Right renal pelvis (tissue), 4 donors: ENCODE measurements around the gene SEMA5B. TPM values are rescaled to one million over a fixed set of nuclear protein-coding genes. Genes with fewer than 3 reads are reported as not detected.

Source experiments
- DNase-seq, 4 donors: peaks; one replicate each; pipeline ENCODE4 v3.0.0-alpha.2; 2013; ENCODE audit warnings: low read depth in 4 of 4, low spot score in 3 of 4, missing footprints in 1 of 4
- polyA plus RNA-seq, 4 donors: library from polyadenylated mRNA; unstranded; fragments of 120-200 nt; gene quantifications; one replicate each; pipeline ENCODE4 v1.2.1, GENCODE V29; 2013; ENCODE audit not compliant: insufficient read length in 4 of 4

The SEMA5B gene
- polyA plus RNA-seq, 4 donors = 22.3 to 28.5 (median 26.4) TPM

DNA sequence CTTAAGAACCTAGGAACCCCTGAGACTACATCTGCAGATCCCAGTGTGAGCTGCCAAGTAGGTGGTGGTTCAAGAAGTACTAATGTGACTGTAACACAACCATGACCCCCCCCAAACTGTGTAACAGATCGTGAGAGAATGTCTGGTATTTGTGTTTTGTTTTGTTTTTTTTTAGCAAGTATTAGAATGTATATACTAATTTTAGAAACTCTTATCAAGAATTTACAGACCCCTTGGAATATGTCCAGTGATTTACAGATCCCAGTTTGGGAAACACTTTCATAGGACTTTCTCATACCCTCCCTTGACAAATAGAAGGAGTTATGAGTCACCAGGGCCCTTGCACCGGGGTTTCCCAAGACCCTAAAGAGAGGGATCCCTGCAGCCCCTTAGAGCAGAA is 79.8 kb downstream of the SEMA5B start:
- DNase-seq = peak in 1 of 4 donors; percentile 36

DNA sequence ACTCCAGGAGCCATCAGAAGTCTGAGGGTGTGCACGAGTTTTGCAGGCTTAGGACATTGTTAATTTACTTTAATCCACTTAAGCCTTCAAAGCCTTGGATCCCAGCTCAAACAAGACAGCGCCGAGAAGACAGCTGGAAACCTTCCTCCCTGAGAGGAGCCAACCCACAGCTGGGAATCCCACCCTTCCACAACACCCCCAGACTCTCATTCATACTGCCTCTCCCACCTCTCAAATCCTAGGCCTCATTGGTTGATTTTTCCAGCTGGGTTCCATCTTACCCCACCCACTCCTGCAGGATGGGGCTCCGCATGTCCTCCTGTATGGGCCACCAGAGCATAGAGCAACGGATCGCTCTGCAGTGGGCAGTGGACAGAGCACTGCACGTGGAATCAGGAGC is 80.4 kb downstream of the SEMA5B start:
- DNase-seq = peak in 1 of 4 donors; percentile 51

DNA sequence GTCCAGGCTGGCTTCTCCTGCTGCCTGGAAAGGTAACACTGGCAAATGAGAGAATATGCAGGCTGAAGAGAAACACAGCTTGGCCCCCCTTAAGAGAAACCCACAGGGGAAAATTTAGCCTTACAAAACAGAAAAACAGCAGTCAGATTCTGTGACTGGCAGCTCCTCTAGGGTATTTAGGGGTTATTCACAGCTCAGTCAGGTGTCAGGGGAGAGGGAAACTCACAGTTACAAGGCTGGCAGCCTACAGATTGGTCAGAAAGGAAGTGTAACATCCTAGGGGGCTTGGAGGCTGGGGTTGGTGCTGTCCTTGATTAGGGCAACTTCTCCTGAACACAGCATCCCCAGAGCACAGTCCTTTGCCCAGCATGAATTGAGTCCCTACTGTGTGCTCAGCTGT is 81.4 kb downstream of the SEMA5B start:
- no peak for DNase-seq

DNA sequence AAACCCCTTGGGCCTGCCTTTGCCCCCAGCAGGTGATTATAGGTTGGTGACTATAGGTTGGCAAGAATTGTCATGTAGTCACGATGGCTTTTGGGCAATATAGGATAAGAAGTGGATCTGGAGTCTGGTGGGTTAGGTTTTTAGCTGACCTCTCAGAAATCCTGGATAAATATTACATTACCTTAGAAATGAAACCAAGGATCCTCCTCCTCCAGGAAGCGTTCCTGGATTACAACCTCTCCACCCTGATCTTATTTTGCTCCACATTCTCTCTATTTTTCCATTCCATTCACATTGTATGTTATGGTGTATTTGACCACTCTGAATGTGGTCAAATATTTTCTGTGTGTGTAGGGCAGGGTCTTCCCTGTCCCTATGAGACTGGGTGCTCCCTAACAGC is 82.3 kb downstream of the SEMA5B start:
- DNase-seq = no peak

DNA sequence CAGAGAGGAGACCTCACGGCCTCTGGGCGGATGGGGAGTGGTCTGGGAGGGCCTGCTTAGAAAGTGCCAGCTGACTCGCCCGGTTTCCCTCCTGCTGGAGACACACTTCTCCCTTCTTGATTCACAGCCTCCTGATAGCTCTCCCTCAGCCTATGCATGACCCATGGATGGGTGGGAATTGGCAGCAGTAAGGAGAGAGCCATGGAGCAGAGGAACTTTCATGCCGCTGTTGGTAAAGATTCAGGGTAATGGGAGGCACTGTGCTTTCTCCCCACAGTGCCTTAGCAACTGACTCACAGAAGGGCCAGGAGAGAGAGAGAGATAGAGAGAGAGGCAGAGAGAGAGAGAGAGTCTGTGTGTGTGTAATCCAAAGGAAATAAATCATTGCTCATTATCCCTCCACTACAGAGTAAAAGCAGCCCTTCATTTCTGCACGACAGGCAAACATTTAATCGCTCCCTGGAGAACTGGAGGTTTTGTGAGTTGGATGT is 82.8 kb downstream of the SEMA5B start:
- DNase-seq = no peak

DNA sequence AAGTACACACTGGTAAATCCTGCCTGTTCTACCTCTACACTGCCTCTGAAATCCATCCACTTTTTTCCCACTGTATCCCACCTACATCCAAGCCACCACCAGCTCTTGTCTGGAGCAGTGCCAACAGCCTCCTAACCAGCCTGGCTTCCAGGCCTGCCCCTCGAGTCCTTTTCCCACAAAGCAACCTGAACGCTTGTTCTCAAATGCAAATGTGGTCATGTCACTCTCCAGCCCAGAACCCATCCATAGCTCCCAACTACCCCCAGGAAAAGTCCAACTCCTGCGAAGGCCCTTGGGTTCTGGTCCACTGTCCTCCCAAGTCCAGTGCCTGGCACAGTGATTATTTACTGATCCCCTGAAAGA is 83.8 kb downstream of the SEMA5B start:
- no peak for DNase-seq

DNA sequence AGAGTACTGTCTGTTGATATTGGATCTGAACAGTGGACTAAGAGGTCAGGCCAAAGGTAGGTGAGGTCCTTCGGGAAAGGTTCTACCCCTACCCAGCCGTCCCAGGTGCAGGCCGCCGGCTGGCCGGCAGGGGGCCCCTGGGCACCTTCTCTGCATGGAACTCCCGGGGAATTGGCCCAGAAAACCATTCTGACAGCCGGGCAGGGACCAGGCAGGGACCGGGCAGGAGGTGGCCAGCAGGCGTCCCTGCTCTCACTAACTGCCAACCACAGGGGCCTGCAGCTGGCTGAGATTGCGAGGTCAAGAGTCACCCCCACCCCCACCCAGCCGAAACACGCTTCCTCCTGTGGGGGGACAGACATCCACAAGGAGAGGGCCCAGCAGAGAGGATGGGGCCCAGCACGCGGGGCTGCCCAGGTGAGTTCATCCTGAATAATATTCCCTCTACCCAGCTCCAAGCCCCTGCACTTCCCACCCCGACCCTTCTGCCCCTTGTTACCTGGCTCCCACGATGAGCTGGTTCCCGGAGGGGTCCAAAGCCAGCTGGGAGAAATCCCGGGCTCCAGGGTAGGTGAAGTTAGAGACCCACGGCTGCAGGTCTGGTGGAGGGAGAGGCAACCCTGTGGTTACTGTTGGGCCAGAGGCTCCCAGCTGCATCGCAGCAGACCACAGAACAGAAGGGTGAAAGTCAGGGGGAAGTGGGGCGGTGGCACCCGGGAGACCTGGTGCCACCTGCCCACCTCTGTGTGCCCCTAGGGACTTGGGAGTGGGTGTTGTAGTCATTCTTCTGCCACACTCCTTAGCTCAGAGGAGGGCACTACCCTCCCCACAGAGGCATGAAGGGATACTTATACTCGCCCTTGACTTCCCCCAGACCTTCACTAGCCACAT is 84.4 kb downstream of the SEMA5B start:
- DNase-seq = peak in 1 of 4 donors; percentile 57

DNA sequence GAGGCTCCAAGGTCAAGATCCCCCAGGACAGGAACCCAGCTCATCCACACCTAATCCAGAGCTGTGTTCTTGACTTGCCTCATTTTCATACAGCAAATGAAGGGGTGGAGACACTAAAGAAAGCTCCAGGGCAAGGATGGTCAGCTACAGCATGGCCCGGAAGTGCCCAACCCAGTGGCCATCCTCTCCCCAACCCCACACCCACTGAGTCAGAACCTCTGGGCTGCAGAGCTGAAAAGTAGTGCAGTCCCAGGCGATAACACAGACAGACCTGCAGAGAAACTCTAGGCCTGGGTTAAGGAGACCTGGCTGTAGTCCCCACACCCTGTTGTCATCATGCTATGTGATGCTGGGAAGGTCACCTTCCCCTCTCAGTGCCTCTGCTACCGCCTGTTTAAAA is 85.3 kb downstream of the SEMA5B start:
- no peak for DNase-seq

DNA sequence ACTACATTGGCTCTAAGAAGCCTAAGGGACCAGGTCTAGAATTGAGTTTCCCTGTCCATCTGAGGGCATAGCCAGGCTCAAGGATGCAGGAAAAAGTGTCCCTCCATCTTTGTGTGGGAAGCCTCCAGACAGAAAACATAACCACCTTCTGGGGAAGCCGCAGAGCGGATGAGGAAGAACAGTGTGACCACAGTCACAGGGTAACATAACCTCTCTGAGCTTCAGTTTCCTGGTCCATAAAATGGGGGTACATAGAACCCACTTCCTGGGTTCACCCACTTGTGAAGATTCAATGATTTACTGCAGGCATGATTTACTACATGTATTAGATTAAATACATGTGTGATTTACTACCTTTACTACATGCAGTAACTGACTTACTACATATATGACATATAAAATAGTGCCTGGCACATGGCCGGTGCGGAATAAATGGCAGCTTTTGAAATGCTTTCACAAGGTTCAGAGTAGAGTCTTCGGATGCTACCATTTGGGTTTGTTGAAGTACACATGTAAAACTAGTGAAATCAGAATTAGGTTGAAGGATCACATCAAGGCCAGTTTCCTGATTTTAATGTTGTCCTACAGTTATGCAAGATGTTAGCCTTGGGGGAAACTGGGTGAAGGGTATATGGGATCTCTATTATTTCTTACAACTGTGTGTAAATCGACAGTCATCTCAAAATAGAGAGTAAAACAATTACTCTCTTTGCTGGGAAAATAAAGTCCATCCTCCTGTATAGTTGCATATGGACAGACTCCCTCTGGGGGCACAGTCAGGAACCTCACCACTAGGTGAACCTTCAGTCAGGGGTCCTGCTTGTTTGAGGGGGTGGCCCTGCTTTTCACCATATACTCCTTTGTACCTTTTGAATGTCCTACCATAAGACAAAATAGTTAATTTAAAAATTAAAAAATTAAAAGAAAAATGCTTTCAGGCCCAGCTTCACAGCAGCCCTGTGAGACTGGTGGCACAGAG is 86.0 kb downstream of the SEMA5B start:
- no peak for DNase-seq

DNA sequence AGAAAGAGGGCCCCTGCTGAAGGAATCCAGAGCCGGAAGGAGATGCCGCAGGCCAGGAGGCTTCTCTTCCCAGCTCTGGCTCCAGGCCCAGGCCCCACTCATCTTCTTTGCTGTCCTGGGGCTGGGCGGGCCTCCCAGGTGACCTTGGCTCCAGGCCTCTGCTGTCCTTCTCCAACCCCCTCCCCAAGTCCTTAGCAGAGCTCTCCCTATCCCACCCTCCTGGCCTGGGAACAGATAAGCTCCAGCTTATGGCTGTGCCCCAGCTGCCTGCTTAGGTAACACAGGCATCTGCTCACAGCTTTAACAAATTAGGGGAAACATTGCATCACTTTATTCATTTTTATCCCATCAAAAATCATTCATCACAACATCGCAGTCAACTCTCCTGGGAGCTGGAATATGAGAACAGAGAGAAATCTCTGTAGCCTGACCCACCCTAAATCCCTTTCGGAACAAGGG is 86.9 kb downstream of the SEMA5B start:
- DNase-seq = no peak

DNA sequence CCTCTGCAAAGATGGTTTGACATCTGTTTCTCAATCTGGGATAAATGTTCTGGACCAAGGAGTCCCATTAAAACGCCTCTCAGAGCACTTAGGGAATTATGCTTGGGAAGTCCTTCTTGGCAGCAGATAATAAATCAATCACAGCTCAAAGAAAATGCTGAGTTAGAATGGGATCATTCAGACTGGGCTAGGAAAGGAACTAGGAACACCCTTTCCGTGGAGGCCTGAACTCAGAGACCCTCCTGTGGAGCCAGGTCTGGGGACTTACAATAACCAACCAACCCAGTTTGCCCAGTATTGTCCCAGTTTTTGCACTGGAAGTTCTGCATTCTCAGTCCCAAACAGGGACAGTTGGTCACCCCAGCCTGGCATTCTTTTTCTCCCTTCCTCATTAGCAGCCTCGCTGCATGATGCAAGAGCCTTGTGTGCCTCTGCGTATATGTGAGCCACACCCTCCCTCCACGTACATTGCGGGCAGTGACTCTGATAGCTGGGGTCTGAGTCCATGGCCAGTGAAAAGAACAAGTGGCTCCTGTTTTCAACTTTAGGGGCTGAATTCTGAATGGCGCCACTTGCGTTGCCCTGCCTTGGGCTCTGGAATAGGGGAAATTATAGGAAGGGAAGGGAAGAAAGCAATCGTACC is 88.7 kb downstream of the SEMA5B start:
- DNase-seq = no peak

DNA sequence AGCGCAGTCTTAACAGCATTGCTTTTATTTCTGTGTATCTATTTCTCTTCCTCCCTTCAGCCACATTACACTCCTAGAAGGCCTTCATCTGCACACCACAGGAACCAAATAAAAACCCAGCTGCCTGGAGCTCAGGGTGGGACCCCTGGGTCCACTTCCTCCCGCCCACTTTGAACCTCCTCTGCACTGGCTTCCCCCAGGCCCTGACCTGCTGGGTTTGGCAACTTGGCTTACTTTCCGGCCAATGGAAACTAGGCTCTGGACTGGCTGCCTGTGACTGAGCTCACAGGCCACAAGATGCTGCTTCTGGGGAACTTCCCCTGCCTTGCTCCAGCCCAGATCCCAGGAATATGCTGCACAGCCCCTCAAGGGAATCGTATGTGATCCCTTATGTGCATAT is 89.8 kb downstream of the SEMA5B start:
- DNase-seq = no peak

DNA sequence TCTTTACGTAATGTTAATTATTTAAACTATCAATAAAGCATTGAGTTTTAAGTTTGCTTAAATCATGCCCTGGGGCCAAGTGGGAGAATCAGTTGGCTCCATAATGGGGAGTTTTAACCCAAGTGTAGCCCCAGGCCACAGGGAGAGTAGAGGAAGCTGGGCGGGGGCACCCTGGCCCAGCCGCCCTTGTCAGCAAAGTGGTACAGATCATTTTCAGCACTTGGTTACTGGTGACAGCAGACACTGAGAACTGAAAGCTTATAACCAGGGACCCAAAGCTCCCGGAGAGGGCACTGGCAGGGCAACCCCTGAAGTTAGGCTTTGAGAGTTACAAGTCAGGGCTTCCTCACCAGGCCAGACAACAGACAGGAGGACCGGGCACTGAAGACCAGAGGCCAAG is 90.6 kb downstream of the SEMA5B start:
- DNase-seq = no peak

DNA sequence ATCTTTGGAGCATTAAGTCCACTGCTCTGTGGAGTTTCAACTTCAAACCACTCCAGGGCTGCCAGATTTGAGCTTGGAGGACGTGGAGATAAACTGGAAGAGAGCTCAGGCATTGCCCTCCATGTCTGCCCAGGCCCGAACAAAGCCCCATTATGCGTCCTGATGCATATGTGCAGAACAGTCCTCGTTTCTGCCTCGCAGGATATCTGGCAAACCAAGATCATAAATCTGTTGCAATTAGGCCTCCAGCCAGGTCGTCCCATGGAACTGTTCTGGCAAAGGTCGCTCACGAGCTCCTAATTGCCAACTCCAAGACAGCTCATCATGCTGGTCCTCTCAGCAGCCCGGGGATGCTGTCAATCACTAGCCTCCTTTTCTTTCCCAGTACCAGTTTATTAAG is 91.2 kb downstream of the SEMA5B start:
- DNase-seq = no peak

DNA sequence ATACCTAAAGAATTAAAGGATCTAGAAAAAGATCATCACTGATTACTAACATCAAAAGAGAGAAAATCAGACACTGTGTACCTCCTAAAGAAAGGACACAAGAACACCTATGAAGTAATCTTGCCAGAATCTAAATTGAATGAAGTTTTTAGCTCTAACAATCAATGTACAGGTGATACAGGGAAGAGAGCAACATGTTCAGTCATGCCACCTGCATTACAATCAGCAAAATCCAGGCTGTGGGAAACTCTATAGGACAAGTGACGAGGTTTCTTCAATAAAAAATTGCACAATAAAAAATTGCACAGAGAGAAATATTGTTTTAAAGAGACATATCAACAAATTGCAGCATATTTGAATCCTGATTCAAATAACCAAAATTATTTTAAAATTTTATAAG is 93.3 kb downstream of the SEMA5B start:
- DNase-seq = no peak

DNA sequence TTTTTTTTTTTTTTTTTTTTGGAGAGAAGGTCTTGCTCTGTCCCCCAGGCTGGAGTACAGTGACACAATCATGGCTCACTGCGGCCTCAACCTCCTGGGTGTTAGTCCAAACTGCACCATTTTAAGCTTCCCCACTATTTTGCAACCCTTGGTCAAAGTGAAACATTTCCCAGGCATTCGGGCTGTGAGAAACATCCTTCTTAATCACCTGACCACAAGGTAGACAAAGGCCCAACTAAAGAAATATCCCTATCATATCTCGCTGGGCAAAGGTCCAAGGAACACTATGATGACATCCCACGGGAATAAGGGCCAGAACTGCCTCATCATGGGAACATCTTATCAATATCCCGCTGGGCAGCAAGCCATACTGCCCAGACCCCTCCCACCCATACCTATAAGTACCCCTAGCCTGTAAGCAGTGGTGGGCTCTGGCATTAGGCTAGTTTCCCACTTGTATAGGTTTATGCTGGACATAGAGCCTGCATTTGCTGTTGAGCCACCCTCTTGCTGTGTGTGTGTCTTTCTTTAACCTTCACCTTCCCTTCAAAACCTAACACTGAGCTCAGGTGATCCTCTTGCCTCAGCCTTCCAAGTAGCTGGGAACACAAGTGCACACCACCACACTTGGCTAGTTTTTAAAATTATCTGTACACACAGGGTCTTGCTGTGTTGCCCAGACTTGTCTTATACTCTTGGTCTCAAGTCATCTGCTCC is 95.2 kb downstream of the SEMA5B start:
- DNase-seq = no peak

DNA sequence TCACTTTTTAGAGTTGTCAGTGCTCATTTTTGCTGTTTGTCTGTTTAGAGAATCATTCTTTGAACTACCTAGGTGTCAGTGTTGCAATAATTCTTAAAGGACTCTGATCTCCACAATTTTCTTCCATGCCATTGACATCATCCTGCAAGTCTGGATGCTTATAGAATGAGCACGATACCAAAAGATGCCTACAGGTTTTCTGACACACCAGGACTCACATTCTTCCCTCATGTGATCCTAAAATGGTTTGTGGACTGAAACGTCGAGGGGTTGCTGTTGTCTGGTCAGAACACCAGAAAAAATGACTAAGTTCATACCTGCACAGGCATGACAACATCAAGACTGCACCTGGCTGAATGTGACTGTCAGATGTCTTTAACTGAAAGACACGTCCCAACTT is 95.9 kb downstream of the SEMA5B start:
- DNase-seq = no peak

DNA sequence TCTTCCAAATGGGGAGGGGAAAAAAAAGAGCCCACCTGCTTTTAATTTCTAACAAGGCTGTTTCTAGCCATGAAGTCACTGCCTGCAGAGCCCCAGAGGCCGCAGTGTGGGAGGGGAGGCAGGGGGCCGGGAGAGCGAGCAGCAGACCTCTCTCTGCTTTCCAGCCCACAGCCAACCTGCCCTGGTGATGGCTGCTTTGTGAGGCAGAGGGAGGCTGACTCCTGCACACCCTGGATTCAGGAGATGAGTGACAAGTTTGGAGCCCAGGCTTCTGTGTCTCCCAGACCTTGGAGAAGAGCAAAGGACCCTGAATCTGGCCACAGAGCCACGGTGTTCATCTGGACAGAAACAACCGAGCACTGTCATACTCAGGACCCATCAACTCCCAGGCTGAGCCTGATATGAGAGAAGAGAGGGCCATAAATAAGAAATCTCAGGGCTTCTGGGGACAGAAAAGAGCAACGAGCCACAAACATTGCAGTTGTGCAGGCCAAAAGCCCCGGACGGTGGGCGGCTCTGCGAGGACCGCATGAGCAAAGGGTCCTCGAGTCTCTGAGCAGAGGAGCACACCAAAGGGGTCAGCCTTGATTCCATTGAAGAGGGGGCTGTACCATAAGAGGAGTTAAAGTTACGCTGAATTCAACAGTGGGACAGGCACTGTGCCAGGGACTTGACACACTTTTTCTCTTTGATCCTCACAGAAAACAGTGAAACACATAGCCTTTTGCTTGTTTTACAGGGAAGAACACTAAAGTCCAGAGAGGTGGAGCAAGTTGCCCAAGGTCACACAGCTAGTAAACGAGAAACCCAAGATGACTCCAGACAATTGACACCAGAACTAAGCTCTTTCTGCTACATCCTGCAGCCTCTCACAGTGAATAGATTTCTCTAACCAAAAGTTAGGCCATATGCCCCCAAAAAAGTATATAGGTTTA is 97.2 kb downstream of the SEMA5B start:
- no peak for DNase-seq
